Measurements from ENCODE around the gene ZNF408.

GRCh38 chr11:46664612-46665011, 36.2 kb upstream of the ZNF408 start:
- TF ChIP-seq EZH2 (IDR thresholded peaks at IDR 0.05; ENCODE audit: low read length) = no peak
- TF ChIP-seq, protein P1, sequence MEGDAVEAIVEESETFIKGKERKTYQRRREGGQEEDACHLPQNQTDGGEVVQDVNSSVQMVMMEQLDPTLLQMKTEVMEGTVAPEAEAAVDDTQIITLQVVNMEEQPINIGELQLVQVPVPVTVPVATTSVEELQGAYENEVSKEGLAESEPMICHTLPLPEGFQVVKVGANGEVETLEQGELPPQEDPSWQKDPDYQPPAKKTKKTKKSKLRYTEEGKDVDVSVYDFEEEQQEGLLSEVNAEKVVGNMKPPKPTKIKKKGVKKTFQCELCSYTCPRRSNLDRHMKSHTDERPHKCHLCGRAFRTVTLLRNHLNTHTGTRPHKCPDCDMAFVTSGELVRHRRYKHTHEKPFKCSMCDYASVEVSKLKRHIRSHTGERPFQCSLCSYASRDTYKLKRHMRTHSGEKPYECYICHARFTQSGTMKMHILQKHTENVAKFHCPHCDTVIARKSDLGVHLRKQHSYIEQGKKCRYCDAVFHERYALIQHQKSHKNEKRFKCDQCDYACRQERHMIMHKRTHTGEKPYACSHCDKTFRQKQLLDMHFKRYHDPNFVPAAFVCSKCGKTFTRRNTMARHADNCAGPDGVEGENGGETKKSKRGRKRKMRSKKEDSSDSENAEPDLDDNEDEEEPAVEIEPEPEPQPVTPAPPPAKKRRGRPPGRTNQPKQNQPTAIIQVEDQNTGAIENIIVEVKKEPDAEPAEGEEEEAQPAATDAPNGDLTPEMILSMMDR (optimal IDR thresholded peaks at IDR 0.05 in 1 of 3, IDR thresholded peaks at IDR 0.05 in 1 of 3, conservative IDR thresholded peaks at IDR 0.05 in 1 of 3; ENCODE audit: extremely low read depth in 1 of 3, insufficient read depth in 2 of 3, low read length in 3 of 3) = no peak

Measured in keratinocyte (primary cell).